HFFc6 (cell line): Measurements from ENCODE around the gene PITPNC1. TPM values are rescaled to one million over a fixed set of nuclear protein-coding genes. Genes with fewer than 3 reads are reported as not detected.
"Not testable (repeated sequence)": the region's sequence is repeated elsewhere in the genome, so short reads cannot be mapped to it uniquely, and the experiment has no call there.

Experiments
- DNase-seq: peaks from one replicate; pipeline ENCODE4 v3.0.0-alpha.2; 2018
- H3K27ac Mint-ChIP-seq: 2 replicates; pipeline ENCODE4 v1.8.0; 2020; ENCODE audit warnings: mild to moderate bottlenecking, mixed read lengths
- H3K27me3 Mint-ChIP-seq: 2 replicates; pipeline ENCODE4 v1.8.0; 2021; ENCODE audit warnings: mild to moderate bottlenecking, moderate library complexity, mixed read lengths; ENCODE audit not compliant: insufficient read depth
- H3K36me3 Mint-ChIP-seq: 2 replicates; pipeline ENCODE4 v1.8.0; 2021; ENCODE audit warnings: low read depth, mixed read lengths
- H3K4me1 Mint-ChIP-seq: 2 replicates; pipeline ENCODE4 v1.8.0; 2020; ENCODE audit warnings: low read depth, mixed read lengths
- H3K4me3 Mint-ChIP-seq: 2 replicates; pipeline ENCODE4 v1.8.0; 2020; ENCODE audit warnings: mild to moderate bottlenecking, moderate library complexity, mixed read lengths
- H3K9me3 Mint-ChIP-seq: 2 replicates; pipeline ENCODE4 v1.8.0; 2020; ENCODE audit warnings: mild to moderate bottlenecking, mixed read lengths
- total RNA-seq, 6 experiments: library from RNA; stranded (reverse); fragmentation: NEBNext Ultra II Directional; extraction: Animal tissue kit (Norgen Biotek cat#: 25700); gene quantifications; 2 replicates in 1 of 6; 3 replicates in 5 of 6; pipeline ENCODE4 v1.2.3, GENCODE V29; 2021
- TF ChIP-seq, protein P1 (sequence below): fragments of 200-600 bp; sonication (generic); IDR thresholded peaks from 2 replicates; pipeline ENCODE4 v1.5.0; 2021; ENCODE audit warnings: antibody characterized with exemption, mild to moderate bottlenecking

PITPNC1 gene
- total RNA-seq, 6 experiments from 2014 or later: 6.9 to 11.1 (median 7.7) TPM

DNA sequence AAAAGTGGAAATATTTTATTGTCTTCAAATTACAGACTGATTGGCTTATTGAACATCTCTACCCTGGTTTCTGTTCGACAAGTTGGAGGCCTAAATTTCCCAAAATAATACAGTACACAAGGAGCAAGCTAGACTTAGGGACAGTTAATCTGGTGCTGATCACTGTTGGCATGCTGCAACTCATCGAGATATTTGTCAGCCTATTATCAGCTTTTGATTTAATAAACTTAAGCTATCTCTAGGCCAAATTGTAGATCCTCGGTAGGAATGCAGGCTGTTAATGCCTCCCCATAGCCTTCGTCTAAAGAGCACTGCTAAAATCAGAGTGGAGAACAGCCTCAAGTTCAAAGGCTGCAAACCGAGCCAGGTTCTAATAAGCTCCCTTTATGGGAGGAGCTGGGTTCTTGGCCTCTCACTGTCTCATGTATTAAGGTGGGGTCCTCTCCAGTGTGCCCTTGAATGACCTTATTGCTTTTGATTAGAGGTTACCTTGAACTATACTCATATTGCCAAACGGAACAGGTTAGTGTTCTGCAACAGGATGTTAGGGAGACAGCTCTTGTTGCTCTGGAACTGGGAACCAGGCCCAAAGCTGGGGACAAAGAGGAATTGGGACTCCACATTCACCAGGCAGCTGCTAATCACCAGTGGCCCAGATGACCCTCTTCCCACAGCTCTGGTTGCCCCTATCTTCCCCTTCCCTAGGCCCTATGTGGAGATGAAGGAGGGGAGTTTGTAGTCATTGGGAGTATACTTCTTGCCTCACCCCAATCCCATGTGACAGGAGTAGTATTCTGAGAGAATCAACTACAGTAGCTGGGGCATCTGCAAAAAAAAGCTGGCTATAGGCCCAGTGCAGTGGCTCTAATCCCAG, 271.2 kb downstream of the PITPNC1 start:
- no peaks in the 10 kb centered on the region for H3K9me3 Mint-ChIP-seq
- no peak overlapping the region for H3K4me3 Mint-ChIP-seq
- H3K4me1 Mint-ChIP-seq: no peaks in the 10 kb centered on the region
- no peaks in the 10 kb centered on the region for H3K36me3 Mint-ChIP-seq
- TF ChIP-seq, protein P1, sequence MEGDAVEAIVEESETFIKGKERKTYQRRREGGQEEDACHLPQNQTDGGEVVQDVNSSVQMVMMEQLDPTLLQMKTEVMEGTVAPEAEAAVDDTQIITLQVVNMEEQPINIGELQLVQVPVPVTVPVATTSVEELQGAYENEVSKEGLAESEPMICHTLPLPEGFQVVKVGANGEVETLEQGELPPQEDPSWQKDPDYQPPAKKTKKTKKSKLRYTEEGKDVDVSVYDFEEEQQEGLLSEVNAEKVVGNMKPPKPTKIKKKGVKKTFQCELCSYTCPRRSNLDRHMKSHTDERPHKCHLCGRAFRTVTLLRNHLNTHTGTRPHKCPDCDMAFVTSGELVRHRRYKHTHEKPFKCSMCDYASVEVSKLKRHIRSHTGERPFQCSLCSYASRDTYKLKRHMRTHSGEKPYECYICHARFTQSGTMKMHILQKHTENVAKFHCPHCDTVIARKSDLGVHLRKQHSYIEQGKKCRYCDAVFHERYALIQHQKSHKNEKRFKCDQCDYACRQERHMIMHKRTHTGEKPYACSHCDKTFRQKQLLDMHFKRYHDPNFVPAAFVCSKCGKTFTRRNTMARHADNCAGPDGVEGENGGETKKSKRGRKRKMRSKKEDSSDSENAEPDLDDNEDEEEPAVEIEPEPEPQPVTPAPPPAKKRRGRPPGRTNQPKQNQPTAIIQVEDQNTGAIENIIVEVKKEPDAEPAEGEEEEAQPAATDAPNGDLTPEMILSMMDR: no peak
- H3K27me3 Mint-ChIP-seq: no peaks in the 10 kb centered on the region; the same call in 1 of the 2 replicates
- no peak overlapping the region for H3K27ac Mint-ChIP-seq
- no peak for DNase-seq

DNA sequence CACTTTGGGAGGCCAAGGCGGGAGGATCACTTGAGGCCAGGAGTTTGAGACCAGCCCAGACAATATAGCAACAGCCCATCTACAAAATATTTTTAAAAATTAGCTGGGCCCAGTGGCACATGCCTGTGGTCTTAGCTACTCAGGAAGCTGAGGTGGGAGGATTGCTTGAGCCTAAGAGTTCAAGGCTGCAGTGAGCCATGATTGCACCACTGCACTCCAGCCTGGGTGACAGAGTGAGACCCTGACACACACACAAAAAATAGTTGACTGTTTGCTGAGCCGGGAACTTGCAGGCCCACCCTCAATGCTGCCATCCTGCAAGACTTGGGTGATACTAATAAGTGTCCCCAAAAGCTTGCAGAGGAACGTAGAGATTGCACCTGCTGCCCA, 271.8 kb downstream of the PITPNC1 start:
- H3K4me3 Mint-ChIP-seq, H3K4me1 Mint-ChIP-seq, DNase-seq, H3K27me3 Mint-ChIP-seq, H3K9me3 Mint-ChIP-seq, H3K36me3 Mint-ChIP-seq, H3K27ac Mint-ChIP-seq: not testable (repeated sequence)

DNA sequence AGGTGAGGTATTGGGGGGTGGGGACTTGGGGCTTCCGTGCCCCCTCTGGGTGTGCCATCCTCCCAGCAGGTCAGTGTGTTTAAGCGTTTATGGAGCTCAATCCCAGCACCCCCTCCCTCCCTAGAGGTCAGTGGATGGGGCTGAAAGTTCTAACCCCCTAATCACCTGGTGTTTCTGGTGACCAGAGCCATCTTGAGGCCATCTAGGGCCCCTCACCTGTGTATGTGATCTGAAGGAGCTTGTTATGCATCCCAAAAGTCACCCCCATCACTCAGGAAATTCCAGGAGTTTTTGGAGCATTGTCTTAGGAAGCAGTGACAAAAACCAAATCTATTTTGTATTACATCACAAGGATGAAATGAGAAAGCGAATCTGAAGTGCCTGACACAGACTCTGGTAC, 272.8 kb downstream of the PITPNC1 start:
- Mint-ChIP-seq H3K9me3 (no peaks in the 10 kb centered on the region), H3K4me1 (no peaks in the 10 kb centered on the region), H3K27me3 (no peaks in the 10 kb centered on the region; the same call in 1 of the 2 replicates), H3K36me3 (no peaks in the 10 kb centered on the region), H3K4me3 (no peak overlapping the region), H3K27ac (no peak overlapping the region)
- TF ChIP-seq, protein P1: no peak
- DNase-seq: no peak

DNA sequence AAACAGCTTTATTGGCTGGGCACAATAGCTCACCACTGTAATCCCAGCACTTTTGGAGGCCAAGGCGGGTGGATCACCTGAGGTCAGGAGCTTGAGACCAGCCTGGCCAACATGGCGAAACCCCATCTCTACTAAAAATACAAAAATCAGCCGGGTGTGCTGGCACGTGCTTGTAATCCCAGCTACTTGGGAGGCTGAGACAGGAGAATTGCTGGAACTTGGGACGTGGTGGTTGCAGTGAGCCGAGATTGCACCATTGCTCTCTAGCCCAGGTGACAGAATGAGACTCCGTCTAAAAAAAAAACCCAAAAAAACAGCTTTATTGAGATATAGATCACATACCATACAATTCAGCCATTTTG, 274.1 kb downstream of the PITPNC1 start:
- H3K9me3 Mint-ChIP-seq, H3K4me3 Mint-ChIP-seq, H3K4me1 Mint-ChIP-seq, H3K27ac Mint-ChIP-seq, DNase-seq, H3K27me3 Mint-ChIP-seq, H3K36me3 Mint-ChIP-seq: not testable (repeated sequence)

DNA sequence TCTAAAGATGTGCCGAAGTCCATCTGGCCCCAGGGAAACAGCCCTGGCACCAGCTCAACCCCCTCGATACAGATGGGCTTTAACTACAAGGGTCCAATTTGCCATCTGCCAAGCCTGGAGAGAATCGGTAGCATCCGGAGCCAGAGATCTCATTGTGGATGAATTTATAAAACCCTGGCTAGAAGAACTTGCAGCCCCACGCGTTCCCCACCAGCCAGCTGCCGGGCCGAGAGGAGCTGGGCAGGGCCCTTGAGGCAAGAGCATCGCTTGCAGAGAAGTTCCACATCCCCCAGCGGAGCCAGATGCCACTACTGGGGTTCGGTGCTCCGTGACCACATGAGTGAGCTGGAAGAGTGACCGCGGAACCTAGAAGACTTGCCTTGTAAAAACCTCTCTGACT, 275.4 kb downstream of the PITPNC1 start:
- TF ChIP-seq, protein P1: no peak
- no peaks in the 10 kb centered on the region for H3K9me3 Mint-ChIP-seq
- peaks cover 2% of the 10 kb centered on the region; the same call in 1 of the 2 replicates for H3K27me3 Mint-ChIP-seq
- H3K36me3 Mint-ChIP-seq: no peaks in the 10 kb centered on the region
- no peak overlapping the region for H3K4me3 Mint-ChIP-seq
- no peak for DNase-seq
- no peaks in the 10 kb centered on the region for H3K4me1 Mint-ChIP-seq
- H3K27ac Mint-ChIP-seq: no peak overlapping the region

DNA sequence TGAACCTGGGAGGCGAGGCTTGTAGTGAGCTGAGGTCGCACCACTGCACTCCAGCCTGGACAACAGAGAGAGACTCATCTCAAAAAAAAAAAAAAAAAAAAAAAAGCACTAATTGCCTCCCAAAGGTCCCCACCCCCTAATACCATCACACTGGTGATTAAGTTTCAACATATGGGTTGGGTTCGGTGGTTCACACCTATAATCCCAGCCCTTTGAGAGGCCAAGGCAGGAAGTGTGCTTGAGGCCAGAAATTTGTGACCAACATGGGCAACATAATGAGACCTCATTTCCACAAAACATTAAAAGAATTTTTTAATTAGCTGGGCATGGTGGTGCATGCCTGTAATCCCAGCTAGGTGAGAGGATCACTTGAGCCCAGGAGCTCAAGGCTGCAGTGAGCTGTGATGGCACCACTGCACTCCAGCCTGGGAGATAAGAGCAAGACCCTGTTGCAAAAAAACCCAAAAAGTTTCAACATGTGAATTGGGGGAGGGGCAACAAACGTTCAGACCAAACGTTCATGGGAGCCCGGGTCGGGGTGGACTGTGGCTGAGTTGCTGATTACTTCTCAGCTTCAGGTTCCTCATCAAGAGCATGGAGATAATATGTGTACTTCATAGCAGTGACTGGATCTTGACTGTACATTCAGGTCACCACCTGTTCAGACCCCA, 278.5 kb downstream of the PITPNC1 start:
- Mint-ChIP-seq H3K4me3 (no peak overlapping the region), H3K27me3 (peaks cover 2% of the 10 kb centered on the region; the same call in 1 of the 2 replicates), H3K36me3 (peaks cover 9% of the 10 kb centered on the region), H3K9me3 (peaks cover 18% of the 10 kb centered on the region), H3K27ac (no peak overlapping the region), H3K4me1 (no peaks in the 10 kb centered on the region)
- DNase-seq: no peak
- TF ChIP-seq, protein P1: no peak
